Osteocyte (in vitro differentiated cells): ENCODE results near the gene CBLB. TPM values are rescaled to one million over a fixed set of nuclear protein-coding genes. Genes with fewer than 3 reads are reported as not detected.

ENCODE experiments used
- DNase-seq: peaks from one replicate; pipeline ENCODE4 v3.0.0; 2021; ENCODE audit warnings: mixed read lengths; ENCODE audit not compliant: unreplicated experiment; ENCODE audit errors: extremely low spot score
- H3K27ac Mint-ChIP-seq: one replicate; pipeline ENCODE4 v1.8.0; 2021; ENCODE audit warnings: mild to moderate bottlenecking, mixed read lengths; ENCODE audit not compliant: unreplicated experiment
- H3K27me3 Mint-ChIP-seq: one replicate; pipeline ENCODE4 v1.8.0; 2021; ENCODE audit warnings: mixed read lengths; ENCODE audit not compliant: unreplicated experiment
- H3K36me3 Mint-ChIP-seq: one replicate; pipeline ENCODE4 v1.8.0; 2021; ENCODE audit warnings: mixed read lengths; ENCODE audit not compliant: unreplicated experiment
- H3K4me1 Mint-ChIP-seq: one replicate; pipeline ENCODE4 v1.8.0; 2021; ENCODE audit warnings: mixed read lengths; ENCODE audit not compliant: unreplicated experiment
- H3K4me3 Mint-ChIP-seq: one replicate; pipeline ENCODE4 v1.8.0; 2021; ENCODE audit warnings: mild to moderate bottlenecking, moderate library complexity, mixed read lengths; ENCODE audit not compliant: unreplicated experiment
- H3K9me3 Mint-ChIP-seq: one replicate; pipeline ENCODE4 v1.8.0; 2021; ENCODE audit warnings: mixed read lengths; ENCODE audit not compliant: unreplicated experiment
- total RNA-seq: library from RNA; stranded (reverse); gene quantifications from 2 replicates; pipeline ENCODE4 v1.2.1, GENCODE V29; 2021
- TF ChIP-seq, protein P1 (sequence below): fragments of 200-600 bp; sonication (generic); IDR thresholded peaks from 2 replicates; pipeline ENCODE4 v1.5.0; 2021; ENCODE audit warnings: antibody characterized with exemption, mild to moderate bottlenecking, moderate library complexity

Gene CBLB
- total RNA-seq, 1 donor from 2014 or later = 28.8 TPM

DNA sequence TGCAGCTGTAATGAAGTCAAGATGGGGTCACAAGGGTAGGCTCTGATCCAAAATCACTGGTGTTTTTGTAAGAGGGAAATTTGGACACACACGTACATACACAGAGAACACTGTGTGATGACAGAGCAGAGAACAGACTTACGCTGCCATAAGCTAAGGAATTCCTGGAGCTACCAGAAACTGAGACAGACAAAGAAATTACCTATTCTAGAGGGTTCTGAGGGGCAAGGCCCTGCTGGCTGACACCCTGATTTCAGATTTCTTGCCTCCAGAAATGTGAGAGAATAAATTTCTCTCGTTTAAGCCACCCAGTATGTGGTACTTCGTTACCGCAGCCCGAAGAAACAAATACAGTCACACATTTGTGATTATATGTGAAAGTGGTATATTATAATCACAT, 24.8 kb downstream of the CBLB start:
- H3K4me1 Mint-ChIP-seq = peaks cover 11% of the 10 kb centered on the region
- no peak for DNase-seq
- H3K4me3 Mint-ChIP-seq = no peak overlapping the region
- TF ChIP-seq, protein P1, sequence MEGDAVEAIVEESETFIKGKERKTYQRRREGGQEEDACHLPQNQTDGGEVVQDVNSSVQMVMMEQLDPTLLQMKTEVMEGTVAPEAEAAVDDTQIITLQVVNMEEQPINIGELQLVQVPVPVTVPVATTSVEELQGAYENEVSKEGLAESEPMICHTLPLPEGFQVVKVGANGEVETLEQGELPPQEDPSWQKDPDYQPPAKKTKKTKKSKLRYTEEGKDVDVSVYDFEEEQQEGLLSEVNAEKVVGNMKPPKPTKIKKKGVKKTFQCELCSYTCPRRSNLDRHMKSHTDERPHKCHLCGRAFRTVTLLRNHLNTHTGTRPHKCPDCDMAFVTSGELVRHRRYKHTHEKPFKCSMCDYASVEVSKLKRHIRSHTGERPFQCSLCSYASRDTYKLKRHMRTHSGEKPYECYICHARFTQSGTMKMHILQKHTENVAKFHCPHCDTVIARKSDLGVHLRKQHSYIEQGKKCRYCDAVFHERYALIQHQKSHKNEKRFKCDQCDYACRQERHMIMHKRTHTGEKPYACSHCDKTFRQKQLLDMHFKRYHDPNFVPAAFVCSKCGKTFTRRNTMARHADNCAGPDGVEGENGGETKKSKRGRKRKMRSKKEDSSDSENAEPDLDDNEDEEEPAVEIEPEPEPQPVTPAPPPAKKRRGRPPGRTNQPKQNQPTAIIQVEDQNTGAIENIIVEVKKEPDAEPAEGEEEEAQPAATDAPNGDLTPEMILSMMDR = no peak
- H3K9me3 Mint-ChIP-seq = no peaks in the 10 kb centered on the region
- H3K36me3 Mint-ChIP-seq = peaks cover 16% of the 10 kb centered on the region
- H3K27me3 Mint-ChIP-seq = no peaks in the 10 kb centered on the region
- H3K27ac Mint-ChIP-seq = no peak overlapping the region

DNA sequence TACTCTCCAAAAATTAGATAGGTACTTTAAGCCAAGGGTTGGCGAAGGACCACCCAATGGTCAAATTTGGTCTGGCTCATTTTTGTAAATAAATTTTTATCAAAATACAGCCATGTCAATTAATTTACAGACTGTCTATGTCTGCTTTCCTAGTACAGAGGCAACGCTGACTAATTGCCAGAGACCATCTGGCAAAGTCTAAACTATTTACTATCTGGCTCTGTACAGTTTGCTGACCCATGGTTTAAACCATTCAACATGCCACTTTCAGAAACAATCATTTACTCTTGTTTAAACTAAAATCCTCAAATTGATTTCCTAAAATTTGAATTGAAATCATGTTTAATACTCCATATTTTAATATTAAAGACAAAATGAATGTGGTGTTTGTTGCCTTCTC, 25.9 kb downstream of the CBLB start:
- Mint-ChIP-seq H3K4me1 (peaks cover 11% of the 10 kb centered on the region), H3K27me3 (no peaks in the 10 kb centered on the region), H3K4me3 (no peak overlapping the region), H3K9me3 (no peaks in the 10 kb centered on the region), H3K36me3 (peaks cover 16% of the 10 kb centered on the region), H3K27ac (no peak overlapping the region)
- TF ChIP-seq, protein P1 = no peak
- DNase-seq = no peak

DNA sequence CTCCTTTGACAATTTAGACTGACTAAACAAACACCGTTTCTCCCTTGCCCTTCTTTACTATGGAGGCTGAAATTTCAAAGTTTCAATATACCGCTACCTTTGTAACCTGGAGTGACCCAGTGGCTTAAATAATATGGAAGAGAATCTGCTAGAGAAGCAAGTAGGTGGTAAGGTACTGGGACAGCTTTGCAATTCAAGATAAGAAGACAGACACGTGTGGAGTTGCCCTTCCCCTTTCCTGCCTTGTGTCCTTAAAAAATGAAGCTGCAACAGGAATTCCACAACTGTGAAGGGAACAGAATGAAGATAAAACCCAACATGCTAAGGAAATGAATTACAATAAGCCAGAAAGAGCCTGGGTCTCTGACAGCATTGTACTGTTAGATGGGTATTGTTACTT, 26.4 kb downstream of the CBLB start:
- peaks cover 10% of the 10 kb centered on the region for H3K4me1 Mint-ChIP-seq
- H3K4me3 Mint-ChIP-seq = no peak overlapping the region
- no peak overlapping the region for H3K27ac Mint-ChIP-seq
- TF ChIP-seq, protein P1 = no peak
- no peaks in the 10 kb centered on the region for H3K27me3 Mint-ChIP-seq
- H3K9me3 Mint-ChIP-seq = no peaks in the 10 kb centered on the region
- peaks cover 14% of the 10 kb centered on the region for H3K36me3 Mint-ChIP-seq
- DNase-seq = no peak

DNA sequence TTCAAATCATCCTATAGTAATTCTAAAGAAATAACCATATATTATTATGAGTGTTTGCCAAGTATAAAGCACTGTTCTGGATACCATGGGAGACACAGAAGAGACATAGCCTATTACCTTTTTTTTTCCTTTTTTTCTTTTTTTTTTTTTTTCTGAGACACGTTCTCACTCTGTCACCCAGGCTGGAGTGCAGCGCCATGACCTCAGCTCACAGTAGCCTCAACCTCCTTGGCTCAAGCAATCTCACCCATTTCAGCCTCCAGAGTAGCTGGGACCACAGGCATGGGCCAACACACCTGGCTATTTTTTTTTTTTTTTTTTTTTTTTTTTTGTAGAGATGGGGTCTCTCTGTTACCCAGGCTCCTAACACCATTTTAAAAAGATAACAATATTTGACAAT, 30.9 kb downstream of the CBLB start:
- no peak for DNase-seq
- peaks cover 18% of the 10 kb centered on the region for H3K4me1 Mint-ChIP-seq

DNA sequence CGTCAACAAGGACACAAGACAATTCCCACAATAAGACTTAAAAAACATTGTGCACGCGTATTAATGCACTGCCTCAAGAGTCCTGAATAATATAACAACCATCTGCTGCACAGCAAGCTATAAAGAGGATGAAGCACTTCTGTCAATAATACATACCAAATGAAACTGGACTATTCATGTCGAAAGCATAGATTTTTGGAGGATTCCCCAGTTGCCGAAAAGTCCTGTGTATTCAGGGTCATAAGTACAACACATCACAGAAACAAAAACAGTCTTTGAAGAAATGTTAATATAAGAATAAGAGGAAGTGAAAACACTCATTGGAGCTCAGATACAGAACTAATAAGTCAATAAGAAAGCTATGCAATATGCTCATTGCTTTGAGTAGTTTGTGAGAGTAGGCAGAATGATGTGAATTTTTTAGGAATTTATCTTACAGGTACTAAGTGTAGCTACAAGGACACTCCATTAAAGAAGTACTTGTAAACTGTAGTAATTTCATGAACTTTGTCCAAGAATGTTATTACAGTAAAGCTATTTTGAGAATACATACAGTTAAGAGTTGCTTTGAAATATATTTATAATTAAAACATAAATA, 31.6 kb downstream of the CBLB start:
- TF ChIP-seq, protein P1 = no peak
- DNase-seq = no peak
- Mint-ChIP-seq H3K27me3 (no peaks in the 10 kb centered on the region), H3K4me3 (no peak overlapping the region), H3K36me3 (peaks cover 23% of the 10 kb centered on the region), H3K4me1 (peaks cover 21% of the 10 kb centered on the region), H3K9me3 (no peaks in the 10 kb centered on the region), H3K27ac (peak overlapping the region; percentile 67)

More for the DNA sequence above, 30.9 kb downstream of the CBLB start:
- no peak overlapping the region for H3K27ac Mint-ChIP-seq
- no peak overlapping the region for H3K4me3 Mint-ChIP-seq
- H3K36me3 Mint-ChIP-seq = peaks cover 18% of the 10 kb centered on the region
- H3K27me3 Mint-ChIP-seq = no peaks in the 10 kb centered on the region
- H3K9me3 Mint-ChIP-seq = no peaks in the 10 kb centered on the region
- TF ChIP-seq, protein P1 = no peak
